ENCODE measurements around the gene ARID3A. TPM values are rescaled to one million over a fixed set of nuclear protein-coding genes. Genes with fewer than 3 reads are reported as not detected.

ARID3A gene
- total and polyA plus RNA-seq, 2 of the 13 experiments (the other 11 are each of a cell fraction or from before 2014, with no cell fraction given): 71.3 to 77.9 TPM

- TF ChIP-seq, protein P1, sequence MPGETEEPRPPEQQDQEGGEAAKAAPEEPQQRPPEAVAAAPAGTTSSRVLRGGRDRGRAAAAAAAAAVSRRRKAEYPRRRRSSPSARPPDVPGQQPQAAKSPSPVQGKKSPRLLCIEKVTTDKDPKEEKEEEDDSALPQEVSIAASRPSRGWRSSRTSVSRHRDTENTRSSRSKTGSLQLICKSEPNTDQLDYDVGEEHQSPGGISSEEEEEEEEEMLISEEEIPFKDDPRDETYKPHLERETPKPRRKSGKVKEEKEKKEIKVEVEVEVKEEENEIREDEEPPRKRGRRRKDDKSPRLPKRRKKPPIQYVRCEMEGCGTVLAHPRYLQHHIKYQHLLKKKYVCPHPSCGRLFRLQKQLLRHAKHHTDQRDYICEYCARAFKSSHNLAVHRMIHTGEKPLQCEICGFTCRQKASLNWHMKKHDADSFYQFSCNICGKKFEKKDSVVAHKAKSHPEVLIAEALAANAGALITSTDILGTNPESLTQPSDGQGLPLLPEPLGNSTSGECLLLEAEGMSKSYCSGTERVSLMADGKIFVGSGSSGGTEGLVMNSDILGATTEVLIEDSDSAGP (CRISPR knock-in tag; IDR thresholded peaks at IDR 0.05; ENCODE audit: borderline replicate concordance): peak; percentile 96
- TF ChIP-seq, protein P2, sequence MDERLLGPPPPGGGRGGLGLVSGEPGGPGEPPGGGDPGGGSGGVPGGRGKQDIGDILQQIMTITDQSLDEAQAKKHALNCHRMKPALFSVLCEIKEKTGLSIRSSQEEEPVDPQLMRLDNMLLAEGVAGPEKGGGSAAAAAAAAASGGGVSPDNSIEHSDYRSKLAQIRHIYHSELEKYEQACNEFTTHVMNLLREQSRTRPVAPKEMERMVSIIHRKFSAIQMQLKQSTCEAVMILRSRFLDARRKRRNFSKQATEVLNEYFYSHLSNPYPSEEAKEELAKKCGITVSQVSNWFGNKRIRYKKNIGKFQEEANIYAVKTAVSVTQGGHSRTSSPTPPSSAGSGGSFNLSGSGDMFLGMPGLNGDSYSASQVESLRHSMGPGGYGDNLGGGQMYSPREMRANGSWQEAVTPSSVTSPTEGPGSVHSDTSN (CRISPR knock-in tag; IDR thresholded peaks at IDR 0.05): no peak
- TF ChIP-seq MIER3 (CRISPR knock-in tag; IDR thresholded peaks at IDR 0.05; ENCODE audit: borderline replicate concordance): peak; percentile 84; the same call in 1 of the 2 replicates
- no peak for TF ChIP-seq ATF3 (CRISPR knock-in tag; IDR thresholded peaks at IDR 0.05)
- TF ChIP-seq ZNF3 (CRISPR knock-in tag; IDR thresholded peaks at IDR 0.05): no peak
- no peak for TF ChIP-seq ZSCAN5A (CRISPR knock-in tag; IDR thresholded peaks at IDR 0.05; ENCODE audit: borderline replicate concordance)
- no peak for TF ChIP-seq ZSCAN22 (CRISPR knock-in tag; IDR thresholded peaks at IDR 0.05)
- TF ChIP-seq ZUFSP (CRISPR knock-in tag; IDR thresholded peaks at IDR 0.05; ENCODE audit: borderline replicate concordance): no peak
- TF ChIP-seq SP5 (CRISPR knock-in tag; IDR thresholded peaks at IDR 0.05; ENCODE audit: borderline replicate concordance, low read depth): peak; percentile 84
- no peak for TF ChIP-seq NR1H2 (CRISPR knock-in tag; IDR thresholded peaks at IDR 0.05; ENCODE audit: borderline replicate concordance, low read depth)
- TF ChIP-seq ZNF607 (CRISPR knock-in tag; IDR thresholded peaks at IDR 0.05; ENCODE audit: borderline replicate concordance): no peak
- peak; percentile 71; the same call in 1 of the 2 replicates for TF ChIP-seq ZNF441 (CRISPR knock-in tag; IDR thresholded peaks at IDR 0.05; ENCODE audit: borderline replicate concordance)
- TF ChIP-seq ZNF143 (CRISPR knock-in tag; IDR thresholded peaks at IDR 0.05): peak; percentile 45; the same call in 1 of the 2 replicates
- TF ChIP-seq CCDC6 (CRISPR knock-in tag; IDR thresholded peaks at IDR 0.05): peak; percentile 16; the same call in 1 of the 2 replicates
- peak; percentile 36; the same call in 1 of the 2 replicates for TF ChIP-seq FOXK1 (CRISPR knock-in tag; IDR thresholded peaks at IDR 0.05; ENCODE audit: borderline replicate concordance, low read depth)
- TF ChIP-seq POGK (CRISPR knock-in tag; conservative IDR thresholded peaks at IDR 0.05): peak; percentile 72
- peak; percentile 40; the same call in 1 of the 2 replicates for TF ChIP-seq ZNF564 (CRISPR knock-in tag; IDR thresholded peaks at IDR 0.05)
- TF ChIP-seq RXRA (CRISPR knock-in tag; IDR thresholded peaks at IDR 0.05): peak; percentile 93
- 0 out of 2 replicates have a peak, but pooled peaks have one; percentile 86 for TF ChIP-seq ZNF619 (CRISPR knock-in tag; IDR thresholded peaks at IDR 0.05)
- TF ChIP-seq ZNF766 (CRISPR knock-in tag; IDR thresholded peaks at IDR 0.05; ENCODE audit: borderline replicate concordance): peak; percentile 66; the same call in 1 of the 2 replicates
Observed at GRCh38 chr19:980133-980998, 54.5 kb downstream of the ARID3A start (continued).

All from HepG2 (cell line).